ENCODE data around the gene SYT17.

DNA sequence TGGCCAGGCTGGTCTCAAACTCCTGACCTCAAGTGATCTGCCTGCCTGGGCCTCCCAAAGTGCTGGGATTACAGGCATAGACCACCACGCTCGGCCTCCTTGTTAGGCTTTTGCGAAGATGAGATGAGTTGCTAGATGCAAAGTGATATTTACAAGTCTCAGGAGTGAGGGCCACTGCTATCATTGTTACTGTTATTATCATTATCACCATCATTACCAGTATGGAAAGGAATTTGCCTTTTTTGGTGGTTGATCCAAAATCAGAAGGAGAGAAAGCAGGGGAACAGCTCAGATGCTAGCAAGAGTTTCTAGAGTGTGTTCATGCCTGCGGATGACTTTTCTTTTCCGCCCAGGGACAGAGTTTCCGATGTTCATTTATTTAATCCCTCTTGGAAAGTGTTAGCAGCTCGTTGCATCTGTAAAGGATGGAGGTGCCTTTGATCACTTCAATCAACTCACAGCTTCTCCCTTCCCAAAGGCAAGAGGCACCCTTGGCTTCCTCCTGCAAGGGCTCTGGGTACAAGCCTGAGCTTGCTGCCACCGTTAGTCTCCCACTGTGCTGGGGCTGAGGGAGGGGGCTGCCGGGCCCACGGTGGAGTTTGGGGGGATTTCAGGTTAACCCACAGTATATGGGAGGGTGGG, 32.7 kb upstream of the SYT17 start:
- TF ChIP-seq SREBF1 (IDR thresholded peaks at IDR 0.05; ENCODE audit: low read length) (no peak), POLR2AphosphoS5 (IDR thresholded peaks at IDR 0.05; ENCODE audit: low read length) (no peak), SMAD1 (IDR thresholded peaks at IDR 0.05; ENCODE audit: low read depth, partially characterized antibody) (no peak), POLR2A (IDR thresholded peaks at IDR 0.05; ENCODE audit: low read depth, low read length) (no peak), EZH2 (IDR thresholded peaks at IDR 0.05; ENCODE audit: borderline replicate concordance, control insufficient read depth, low read depth, low read length) (no peak), MXI1 (IDR thresholded peaks at IDR 0.05; ENCODE audit: low read depth, low read length) (no peak), SRF (IDR thresholded peaks at IDR 0.05; ENCODE audit: low read depth in 2 of 2, low read length in 2 of 2) (no peak), MYB (IDR thresholded peaks at IDR 0.05; ENCODE audit: borderline replicate concordance, low read depth, low read length) (no peak)
- TF ChIP-seq, protein P1, sequence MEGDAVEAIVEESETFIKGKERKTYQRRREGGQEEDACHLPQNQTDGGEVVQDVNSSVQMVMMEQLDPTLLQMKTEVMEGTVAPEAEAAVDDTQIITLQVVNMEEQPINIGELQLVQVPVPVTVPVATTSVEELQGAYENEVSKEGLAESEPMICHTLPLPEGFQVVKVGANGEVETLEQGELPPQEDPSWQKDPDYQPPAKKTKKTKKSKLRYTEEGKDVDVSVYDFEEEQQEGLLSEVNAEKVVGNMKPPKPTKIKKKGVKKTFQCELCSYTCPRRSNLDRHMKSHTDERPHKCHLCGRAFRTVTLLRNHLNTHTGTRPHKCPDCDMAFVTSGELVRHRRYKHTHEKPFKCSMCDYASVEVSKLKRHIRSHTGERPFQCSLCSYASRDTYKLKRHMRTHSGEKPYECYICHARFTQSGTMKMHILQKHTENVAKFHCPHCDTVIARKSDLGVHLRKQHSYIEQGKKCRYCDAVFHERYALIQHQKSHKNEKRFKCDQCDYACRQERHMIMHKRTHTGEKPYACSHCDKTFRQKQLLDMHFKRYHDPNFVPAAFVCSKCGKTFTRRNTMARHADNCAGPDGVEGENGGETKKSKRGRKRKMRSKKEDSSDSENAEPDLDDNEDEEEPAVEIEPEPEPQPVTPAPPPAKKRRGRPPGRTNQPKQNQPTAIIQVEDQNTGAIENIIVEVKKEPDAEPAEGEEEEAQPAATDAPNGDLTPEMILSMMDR (IDR thresholded peaks at IDR 0.05 in 2 of 3, conservative IDR thresholded peaks at IDR 0.05 in 1 of 3; ENCODE audit: control insufficient read depth in 2 of 3, extremely low read depth in 1 of 3, insufficient read depth in 1 of 3, low read depth in 3 of 3, low read length in 3 of 3), result no peak
- TF ChIP-seq, protein P2, sequence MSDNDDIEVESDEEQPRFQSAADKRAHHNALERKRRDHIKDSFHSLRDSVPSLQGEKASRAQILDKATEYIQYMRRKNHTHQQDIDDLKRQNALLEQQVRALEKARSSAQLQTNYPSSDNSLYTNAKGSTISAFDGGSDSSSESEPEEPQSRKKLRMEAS (IDR thresholded peaks at IDR 0.05; ENCODE audit: low read depth, low read length), result no peak
- TF ChIP-seq, protein P3, sequence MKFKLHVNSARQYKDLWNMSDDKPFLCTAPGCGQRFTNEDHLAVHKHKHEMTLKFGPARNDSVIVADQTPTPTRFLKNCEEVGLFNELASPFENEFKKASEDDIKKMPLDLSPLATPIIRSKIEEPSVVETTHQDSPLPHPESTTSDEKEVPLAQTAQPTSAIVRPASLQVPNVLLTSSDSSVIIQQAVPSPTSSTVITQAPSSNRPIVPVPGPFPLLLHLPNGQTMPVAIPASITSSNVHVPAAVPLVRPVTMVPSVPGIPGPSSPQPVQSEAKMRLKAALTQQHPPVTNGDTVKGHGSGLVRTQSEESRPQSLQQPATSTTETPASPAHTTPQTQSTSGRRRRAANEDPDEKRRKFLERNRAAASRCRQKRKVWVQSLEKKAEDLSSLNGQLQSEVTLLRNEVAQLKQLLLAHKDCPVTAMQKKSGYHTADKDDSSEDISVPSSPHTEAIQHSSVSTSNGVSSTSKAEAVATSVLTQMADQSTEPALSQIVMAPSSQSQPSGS (IDR thresholded peaks at IDR 0.05; ENCODE audit: low read length), result no peak

All from GM12878 (cell line).